Liver (tissue), 9 donors: ENCODE results near the gene PIGL. TPM values are rescaled to one million over a fixed set of nuclear protein-coding genes. Genes with fewer than 3 reads are reported as not detected.

ENCODE experiments used
- DNase-seq: peaks from one replicate; pipeline ENCODE4 v3.0.0-alpha.2; 2017; ENCODE audit warnings: low spot score
- H3K27ac ChIP-seq, 2 donors: one replicate each; pipeline ENCODE4 v1.7.0; 2013; ENCODE audit warnings: inconsistent platforms in 2 of 2, low read length in 2 of 2, control low read depth in 1 of 2, low read depth in 1 of 2, mild to moderate bottlenecking in 1 of 2
- H3K27me3 ChIP-seq, 4 donors: one replicate each; pipeline versions ENCODE4 v1.6.1 to v1.7.0; 2013; ENCODE audit warnings: low read length in 3 of 4, inconsistent platforms in 1 of 4, mild to moderate bottlenecking in 1 of 4, moderate library complexity in 1 of 4; ENCODE audit not compliant: control insufficient read depth in 4 of 4, insufficient read depth in 4 of 4
- H3K36me3 ChIP-seq, 4 donors: one replicate each; pipeline versions ENCODE4 v1.6.1 to v1.7.0; 2013; ENCODE audit warnings: low read length in 3 of 4, mild to moderate bottlenecking in 3 of 4, low read depth in 1 of 4, moderate library complexity in 1 of 4; ENCODE audit not compliant: control insufficient read depth in 4 of 4, insufficient read depth in 3 of 4
- H3K4me1 ChIP-seq, 4 donors: one replicate each; pipeline versions ENCODE4 v1.6.1 to v1.7.0; 2013; ENCODE audit warnings: low read length in 3 of 4, mild to moderate bottlenecking in 3 of 4, moderate library complexity in 1 of 4; ENCODE audit not compliant: control insufficient read depth in 4 of 4, insufficient read depth in 4 of 4
- H3K4me3 ChIP-seq, 3 donors: one replicate each; pipeline versions ENCODE4 v1.6.1 to v1.7.0; 2013; ENCODE audit warnings: low read length in 3 of 3, control low read depth in 1 of 3, low read depth in 1 of 3, mild to moderate bottlenecking in 1 of 3
- H3K9ac ChIP-seq, 2 donors: one replicate each; pipeline ENCODE4 v1.7.0; 2013; ENCODE audit warnings: low read length in 2 of 2, mild to moderate bottlenecking in 2 of 2, moderate library complexity in 2 of 2, control low read depth in 1 of 2, low read depth in 1 of 2
- H3K9me3 ChIP-seq, 4 donors: one replicate each; pipeline versions ENCODE4 v1.6.1 to v1.7.0; 2013; ENCODE audit warnings: low read length in 3 of 4; ENCODE audit not compliant: control insufficient read depth in 4 of 4
- CTCF ChIP-seq: fragments of 150-350 bp; IDR thresholded peaks from 2 replicates; pipeline ENCODE4 v1.5.1; 2017; ENCODE audit warnings: improper control_type of control experiment, low read depth, low read length; ENCODE audit not compliant: missing input control
- EGR1 ChIP-seq, 2 donors: IDR thresholded peaks; 2 replicates each; pipeline ENCODE4 v1.6.1; 2016 to 2018; ENCODE audit warnings: antibody characterized with exemption in 2 of 2, low read depth in 2 of 2
- FOXA1 ChIP-seq: IDR thresholded peaks from 2 replicates; pipeline ENCODE4 v1.6.1; 2016; ENCODE audit warnings: antibody characterized with exemption
- FOXA2 ChIP-seq: IDR thresholded peaks from 2 replicates; pipeline ENCODE4 v1.6.1; 2016; ENCODE audit warnings: antibody characterized with exemption
- HNF4A ChIP-seq, 2 donors: conservative IDR thresholded peaks; 2 replicates each; pipeline ENCODE4 v1.6.1; 2016; ENCODE audit warnings: antibody characterized with exemption in 2 of 2, mild to moderate bottlenecking in 2 of 2
- HNF4G ChIP-seq: IDR thresholded peaks from 2 replicates; pipeline ENCODE4 v1.6.1; 2016; ENCODE audit warnings: antibody characterized with exemption
- JUND ChIP-seq, 2 donors: IDR thresholded peaks; 2 replicates each; pipeline ENCODE4 v1.6.1; 2016; ENCODE audit warnings: antibody characterized with exemption in 2 of 2
- MAX ChIP-seq: IDR thresholded peaks from 2 replicates; pipeline ENCODE4 v1.6.1; 2016; ENCODE audit warnings: antibody characterized with exemption
- NR2F2 ChIP-seq: IDR thresholded peaks from 2 replicates; pipeline ENCODE4 v1.6.1; 2016; ENCODE audit warnings: antibody characterized with exemption
- REST ChIP-seq: IDR thresholded peaks from 2 replicates; pipeline ENCODE4 v1.6.1; 2016; ENCODE audit warnings: antibody characterized with exemption, mild to moderate bottlenecking
- RXRA ChIP-seq, 2 donors: IDR thresholded peaks; 2 replicates each; pipeline ENCODE4 v1.6.1; 2017 to 2018; ENCODE audit warnings: antibody characterized with exemption in 2 of 2, mild to moderate bottlenecking in 1 of 2
- SP1 ChIP-seq: IDR thresholded peaks from 2 replicates; pipeline ENCODE4 v1.6.1; 2018; ENCODE audit warnings: antibody characterized with exemption, mild to moderate bottlenecking
- YY1 ChIP-seq: IDR thresholded peaks from 2 replicates; pipeline ENCODE4 v1.6.1; 2016; ENCODE audit warnings: antibody characterized with exemption, mild to moderate bottlenecking
- ZBTB33 ChIP-seq: IDR thresholded peaks from 2 replicates; pipeline ENCODE4 v1.6.1; 2016; ENCODE audit warnings: antibody characterized with exemption
- WGBS: extraction: QIAGEN DNeasy Blood & Tissue Kit; methylation state at CpG from one replicate; pipeline ENCODE4 v1.1.7; 2013; 5-methylcytosine and 5-hydroxymethylcytosine counted together
- polyA plus RNA-seq, 2 donors: library from polyadenylated mRNA; stranded (reverse) in 1 of 2; unstranded in 1 of 2; fragments of 200-250 nt in 1 of 2; fragments of >200 nt in 1 of 2; fragmentation: Nextera tagmentation in 1 of 2; extraction: Ambion mirVana in 1 of 2; gene quantifications; one replicate each; pipeline versions ENCODE4 v1.2.1 to v1.2.3, GENCODE V29; 2013 to 2015
- total RNA-seq, 2 donors: library from RNA; depleted of rRNA; stranded (reverse); fragments of >200 nt; gene quantifications; one replicate each; pipeline ENCODE4 v1.2.3, GENCODE V29; 2014
- donor health status: healthy.
- donor health status: healthy.
- donor health status: healthy.
- donor health status: healthy.
- donor health status: healthy.

PIGL gene
- total and polyA plus RNA-seq, 4 donors: 6.7 to 34.7 (median 14.7) TPM

DNA sequence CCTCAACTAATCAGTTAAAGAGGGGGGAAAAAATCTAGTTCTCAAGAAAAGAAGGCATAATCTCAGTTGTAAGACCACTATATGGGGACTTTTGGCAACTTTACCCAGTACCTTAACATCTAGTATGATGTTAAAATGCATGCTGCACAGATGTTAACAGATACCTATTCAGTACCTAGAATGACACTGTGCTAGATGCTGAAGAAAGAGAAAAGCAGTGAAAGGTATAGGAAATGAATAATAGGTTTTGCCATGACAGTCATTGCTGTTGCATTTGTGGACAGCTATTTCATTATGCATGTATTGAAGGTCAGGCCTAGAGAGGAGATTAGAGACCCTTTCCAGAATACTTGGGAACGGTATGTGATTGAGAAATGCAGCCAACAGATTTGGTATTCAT lies 34.5 kb downstream of the PIGL start:
- Histone ChIP-seq H3K36me3 (no peaks in the 10 kb centered on the region), H3K27me3 (no peaks in the 10 kb centered on the region), H3K9me3 (no peaks in the 10 kb centered on the region), H3K9ac (no peak overlapping the region), H3K4me3 (no peak overlapping the region), H3K27ac (no peak overlapping the region), H3K4me1 (peaks cover 3 to 26% (median 17%) of the 10 kb centered on the region in 4 donors)
- no peak for DNase-seq
- no peak for TF ChIP-seq RXRA (IDR thresholded peaks at IDR 0.05)
- TF ChIP-seq FOXA1: no peak
- no peak for TF ChIP-seq FOXA2
- TF ChIP-seq REST: no peak
- no peak for TF ChIP-seq ZBTB33
- TF ChIP-seq EGR1 (IDR thresholded peaks at IDR 0.05; ENCODE audit: low read depth in 2 of 2): no peak
- TF ChIP-seq JUND (IDR thresholded peaks at IDR 0.05): no peak
- TF ChIP-seq SP1: no peak
- 92% methylated on average over 1 of the region's 1 CpG for WGBS

DNA sequence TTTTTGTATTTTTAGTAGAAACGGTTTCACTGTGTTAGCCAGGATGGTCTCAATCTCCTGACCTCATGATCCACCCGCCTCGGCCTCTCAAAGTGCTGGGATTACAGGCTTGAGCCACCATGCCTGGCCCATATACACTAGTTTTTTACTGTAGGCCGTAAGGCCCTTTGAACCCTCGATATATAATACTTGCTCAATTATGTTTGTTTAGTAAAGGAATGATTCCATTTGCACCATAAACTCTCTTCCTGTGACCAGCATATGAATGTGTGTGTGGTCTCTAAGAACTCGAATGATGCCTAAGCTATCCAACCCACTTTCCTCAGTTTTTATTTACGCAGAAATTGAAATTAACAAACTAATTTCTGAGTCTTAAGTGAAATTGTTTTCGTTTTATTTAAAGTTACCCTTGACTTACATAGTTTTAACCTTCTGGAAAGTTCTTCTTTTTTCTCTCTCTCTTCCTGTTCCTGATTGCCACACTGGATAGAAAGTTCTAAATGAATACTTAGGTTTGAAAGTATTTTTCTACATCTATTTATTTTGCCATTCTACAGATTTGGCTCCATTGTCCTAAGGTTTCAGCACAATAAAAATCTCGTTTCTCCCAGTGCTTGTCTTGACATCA lies 37.9 kb downstream of the PIGL start:
- no peaks in the 10 kb centered on the region for H3K27me3 ChIP-seq
- 73% methylated on average over 9 of the region's 9 CpGs for WGBS
- TF ChIP-seq MAX: no peak
- H3K4me1 ChIP-seq: peaks cover 0 to 18% (median 13%) of the 10 kb centered on the region in 4 donors
- H3K27ac ChIP-seq: peak overlapping the region; percentile 19 to 76
- DNase-seq: no peak
- H3K4me3 ChIP-seq: no peak overlapping the region
- H3K9me3 ChIP-seq: no peaks in the 10 kb centered on the region
- H3K9ac ChIP-seq: peak overlapping the region in 1 of 2 donors; percentile 58
- H3K36me3 ChIP-seq: no peaks in the 10 kb centered on the region

GRCh38 chr17:16255481-16255921 lies 38.5 kb downstream of the PIGL start:
- peak overlapping the region; percentile 43 to 58 for H3K9ac ChIP-seq
- WGBS: 18% methylated on average over 4 of the region's 4 CpGs
- peak overlapping the region in 2 of 3 donors; percentile 5 to 50 for H3K4me3 ChIP-seq
- H3K27ac ChIP-seq: peak overlapping the region; percentile 19 to 76
- H3K36me3 ChIP-seq: no peaks in the 10 kb centered on the region
- DNase-seq: no peak
- peaks cover 0 to 18% (median 13%) of the 10 kb centered on the region in 4 donors for H3K4me1 ChIP-seq
- H3K27me3 ChIP-seq: no peaks in the 10 kb centered on the region
- no peaks in the 10 kb centered on the region for H3K9me3 ChIP-seq
- TF ChIP-seq FOXA1 (no peak), REST (peak; percentile 35), NR2F2 (peak; percentile 65), YY1 (peak; percentile 68), CTCF (no peak), SP1 (peak; percentile 73), HNF4A (conservative IDR thresholded peaks at IDR 0.05) (peak; percentile 83 to 89), HNF4G (peak; percentile 67), JUND (IDR thresholded peaks at IDR 0.05) (peak in 1 of 2 donors; percentile 37), MAX (peak; percentile 23)
